Karpas-422 (cell line): Measurements from ENCODE around the gene ANKS1B. TPM values are rescaled to one million over a fixed set of nuclear protein-coding genes. Genes with fewer than 3 reads are reported as not detected.

Experiments
- DNase-seq: peaks from one replicate; pipeline ENCODE4 v3.0.0-alpha.2; 2015
- H2AFZ ChIP-seq: fragments of 200-600 bp; sonication (generic); 2 replicates; pipeline ENCODE4 v1.6.1; 2014; ENCODE audit warnings: antibody characterized with exemption, low read length, mixed read lengths
- H3K27ac ChIP-seq: fragments of 200-600 bp; sonication (generic); 2 replicates; pipeline ENCODE4 v1.5.1; 2014; ENCODE audit warnings: mild to moderate bottlenecking, low read length, moderate library complexity
- H3K27me3 ChIP-seq: fragments of 200-600 bp; sonication (generic); 2 replicates; pipeline ENCODE4 v1.6.1; 2014; ENCODE audit warnings: low read length, mixed read lengths
- H3K36me3 ChIP-seq: fragments of 200-600 bp; sonication (generic); 2 replicates; pipeline ENCODE4 v1.6.1; 2014; ENCODE audit warnings: low read length, mixed read lengths; ENCODE audit not compliant: insufficient read depth
- H3K4me1 ChIP-seq: fragments of 200-600 bp; sonication (generic); 2 replicates; pipeline ENCODE4 v1.6.1; 2014; ENCODE audit warnings: mild to moderate bottlenecking, low read length, mixed read lengths
- H3K4me2 ChIP-seq: fragments of 200-600 bp; sonication (generic); 2 replicates; pipeline ENCODE4 v1.6.1; 2014; ENCODE audit warnings: low read length, low read depth, mild to moderate bottlenecking; ENCODE audit not compliant: poor library complexity, severe bottlenecking
- H3K4me3 ChIP-seq: fragments of 200-600 bp; sonication (generic); 2 replicates; pipeline ENCODE4 v1.5.1; 2014; ENCODE audit warnings: mild to moderate bottlenecking, antibody characterized with exemption, low read length, mixed read lengths
- H3K79me2 ChIP-seq: fragments of 200-600 bp; sonication (generic); 2 replicates; pipeline ENCODE4 v1.6.1; 2014; ENCODE audit warnings: mild to moderate bottlenecking, low read length, mixed read lengths
- H3K9ac ChIP-seq: fragments of 200-600 bp; sonication (generic); 2 replicates; pipeline ENCODE4 v1.6.0; 2014; ENCODE audit warnings: low read length
- H3K9me2 ChIP-seq: fragments of 200-600 bp; sonication (generic), shearing (Covaris generic); replicated peaks from 2 replicates; pipeline ENCODE4 v1.6.0; 2014; ENCODE audit warnings: mild to moderate bottlenecking, low read length, moderate library complexity; ENCODE audit not compliant: insufficient read depth
- H3K9me3 ChIP-seq: fragments of 300-700, 200-600 bp; sonication (generic); 2 replicates; pipeline ENCODE4 v1.6.1; 2014; ENCODE audit warnings: low read length, mixed read lengths
- H4K20me1 ChIP-seq: fragments of 200-600 bp; sonication (generic); 2 replicates; pipeline ENCODE4 v1.6.1; 2014; ENCODE audit warnings: mild to moderate bottlenecking, antibody characterized with exemption, low read length, low read depth; ENCODE audit not compliant: insufficient read depth
- total RNA-seq: library from RNA; depleted of rRNA; stranded (reverse); fragments of >200 nt; shearing (Covaris generic); gene quantifications from 2 replicates; pipeline ENCODE4 v1.2.3, GENCODE V29; 2014; ENCODE audit warnings: low replicate concordance

Gene ANKS1B
- total RNA-seq, 1 experiment from 2014 or later = 23.4 TPM

GRCh38 chr12:99558109-99558508, 426.6 kb downstream of the ANKS1B start:
- Histone ChIP-seq H3K79me2 (no peaks in the 10 kb centered on the region), H3K9ac (no peak overlapping the region)

DNA sequence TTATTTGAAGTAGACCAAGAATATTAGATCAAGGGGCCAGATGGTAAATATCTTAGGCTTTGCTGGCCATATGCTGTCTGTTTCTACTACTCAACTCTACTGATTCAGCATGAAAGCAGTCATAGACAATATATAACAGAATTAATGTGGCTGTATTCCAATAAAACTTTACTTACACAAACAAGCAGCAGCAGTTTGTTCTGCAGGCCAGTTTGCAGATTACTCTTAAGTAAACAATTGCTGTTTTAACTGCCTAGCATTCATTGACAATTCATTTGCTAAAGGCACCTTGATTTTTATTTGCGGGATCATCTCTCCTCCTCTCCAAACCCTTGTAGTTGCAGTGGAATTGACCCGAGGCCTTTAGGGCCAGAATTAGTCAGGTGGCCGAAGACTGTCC, 431.3 kb downstream of the ANKS1B start:
- H3K36me3 ChIP-seq = no peaks in the 10 kb centered on the region; the same call in 1 of the 2 replicates

More at GRCh38 chr12:99558109-99558508, 426.6 kb downstream of the ANKS1B start:
- no peaks in the 10 kb centered on the region for H4K20me1 ChIP-seq
- H3K4me1 ChIP-seq = peaks cover 8% of the 10 kb centered on the region
- H3K27me3 ChIP-seq = no peaks in the 10 kb centered on the region
- DNase-seq = no peak
- no peak overlapping the region for H3K4me3 ChIP-seq
- no peak overlapping the region for H3K4me2 ChIP-seq
- no peaks in the 10 kb centered on the region for H3K9me2 ChIP-seq
- H3K27ac ChIP-seq = no peak overlapping the region
- H3K36me3 ChIP-seq = peaks cover 2% of the 10 kb centered on the region; the same call in 1 of the 2 replicates
- H3K9me3 ChIP-seq = peaks cover 5% of the 10 kb centered on the region
- no peak overlapping the region for H2AFZ ChIP-seq

DNA sequence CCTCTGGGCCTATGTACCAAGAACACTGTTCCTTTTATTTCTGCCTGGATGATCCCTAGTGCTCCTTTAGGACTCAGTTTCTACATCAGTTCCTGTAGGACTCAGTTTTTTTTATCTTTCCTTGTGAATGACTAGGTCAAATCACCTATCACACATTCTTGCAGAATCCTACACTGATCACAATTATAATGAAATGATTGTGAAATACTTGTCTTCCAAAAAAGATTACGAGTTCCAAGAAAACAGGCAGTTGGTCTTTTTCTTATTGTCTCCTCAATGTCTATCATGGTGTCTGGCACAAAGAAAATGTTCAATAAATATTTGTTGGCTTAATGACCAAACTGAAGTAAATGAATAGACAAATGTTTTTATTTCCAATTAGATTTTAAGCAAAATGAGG, 432.7 kb downstream of the ANKS1B start:
- no peaks in the 10 kb centered on the region for H4K20me1 ChIP-seq
- DNase-seq = no peak
- H3K9me3 ChIP-seq = no peaks in the 10 kb centered on the region

More for the DNA sequence above, 431.3 kb downstream of the ANKS1B start:
- no peak overlapping the region for H2AFZ ChIP-seq
- DNase-seq = no peak
- no peaks in the 10 kb centered on the region for H3K9me3 ChIP-seq
- H3K27ac ChIP-seq = no peak overlapping the region
- H3K9ac ChIP-seq = no peak overlapping the region
- no peaks in the 10 kb centered on the region for H3K4me1 ChIP-seq
- no peaks in the 10 kb centered on the region for H3K79me2 ChIP-seq
- H4K20me1 ChIP-seq = no peaks in the 10 kb centered on the region
- H3K4me2 ChIP-seq = no peak overlapping the region
- no peaks in the 10 kb centered on the region for H3K27me3 ChIP-seq
- H3K9me2 ChIP-seq = no peaks in the 10 kb centered on the region
- no peak overlapping the region for H3K4me3 ChIP-seq

GRCh38 chr12:99549651-99550050, 435.1 kb downstream of the ANKS1B start:
- Histone ChIP-seq H2AFZ (no peak overlapping the region), H3K4me2 (no peak overlapping the region), H3K9me2 (no peaks in the 10 kb centered on the region), H3K79me2 (no peaks in the 10 kb centered on the region), H3K4me3 (no peak overlapping the region), H4K20me1 (no peaks in the 10 kb centered on the region), H3K27ac (no peak overlapping the region), H3K27me3 (no peaks in the 10 kb centered on the region), H3K9me3 (no peaks in the 10 kb centered on the region), H3K36me3 (no peaks in the 10 kb centered on the region), H3K9ac (no peak overlapping the region), H3K4me1 (peaks cover 26% of the 10 kb centered on the region)
- no peak for DNase-seq

More for the DNA sequence above, 432.7 kb downstream of the ANKS1B start:
- Histone ChIP-seq H3K4me3 (no peak overlapping the region), H3K4me2 (no peak overlapping the region), H3K36me3 (no peaks in the 10 kb centered on the region; the same call in 1 of the 2 replicates), H3K27ac (no peak overlapping the region), H2AFZ (no peak overlapping the region), H3K9ac (no peak overlapping the region), H3K4me1 (peaks cover 11% of the 10 kb centered on the region), H3K9me2 (no peaks in the 10 kb centered on the region), H3K79me2 (no peaks in the 10 kb centered on the region), H3K27me3 (no peaks in the 10 kb centered on the region)

DNA sequence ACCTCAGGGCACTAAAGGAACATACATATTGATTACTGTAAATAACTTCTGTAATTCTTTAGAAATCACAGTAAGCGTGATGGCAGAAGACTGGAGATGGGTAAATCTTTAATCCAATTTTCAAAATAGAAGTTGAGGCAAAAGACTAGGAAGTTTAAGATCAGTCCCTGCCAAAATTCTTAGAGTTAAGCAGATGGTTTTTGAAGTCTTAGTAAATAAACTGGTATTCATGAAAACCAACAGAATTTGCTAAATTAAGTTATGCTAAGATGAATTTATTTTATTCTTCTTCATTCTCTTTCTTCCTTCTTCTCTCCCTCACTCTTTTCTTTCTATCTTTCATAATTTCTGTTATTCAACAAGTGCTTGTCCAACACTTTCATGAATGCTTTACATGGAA, 435.5 kb downstream of the ANKS1B start:
- no peak for DNase-seq
- Histone ChIP-seq H3K9ac (no peak overlapping the region), H3K27me3 (no peaks in the 10 kb centered on the region), H3K9me3 (no peaks in the 10 kb centered on the region), H3K27ac (no peak overlapping the region), H3K4me1 (peaks cover 31% of the 10 kb centered on the region), H4K20me1 (no peaks in the 10 kb centered on the region), H3K36me3 (no peaks in the 10 kb centered on the region), H3K4me3 (no peak overlapping the region), H2AFZ (no peak overlapping the region), H3K79me2 (no peaks in the 10 kb centered on the region), H3K9me2 (no peaks in the 10 kb centered on the region), H3K4me2 (no peak overlapping the region)

- Histone ChIP-seq H3K27ac (no peak overlapping the region), H3K9me3 (no peaks in the 10 kb centered on the region), H3K27me3 (no peaks in the 10 kb centered on the region), H3K36me3 (no peaks in the 10 kb centered on the region), H3K79me2 (no peaks in the 10 kb centered on the region), H3K9ac (no peak overlapping the region), H3K4me2 (no peak overlapping the region), H3K9me2 (no peaks in the 10 kb centered on the region), H2AFZ (peak overlapping the region; percentile 17; the same call in 1 of the 2 replicates), H3K4me1 (peaks cover 33% of the 10 kb centered on the region), H4K20me1 (no peaks in the 10 kb centered on the region), H3K4me3 (no peak overlapping the region)
- DNase-seq = no peak
These were observed 440.3 kb downstream of the ANKS1B start for GRCh38 chr12:99544457-99544856.

DNA sequence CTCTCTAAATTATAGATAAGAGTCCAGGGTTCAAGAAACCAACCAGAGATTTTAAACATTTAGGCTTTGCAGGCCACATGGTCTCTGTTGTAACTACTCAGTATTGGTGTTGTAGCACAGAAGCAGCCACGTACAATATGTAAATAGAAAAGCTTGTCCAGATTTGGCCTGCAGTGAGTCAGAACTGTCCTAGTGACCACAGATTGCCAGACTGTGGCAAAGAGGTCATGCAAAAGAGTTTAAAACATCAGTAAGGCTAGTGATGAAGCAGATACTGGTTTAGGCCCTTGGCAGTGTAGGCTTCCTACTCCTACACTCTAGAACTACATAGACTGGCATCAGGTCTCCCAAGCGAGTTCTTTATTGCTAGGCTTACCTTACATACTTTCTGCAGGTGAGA, 454.8 kb downstream of the ANKS1B start:
- Histone ChIP-seq H3K4me1 (peaks cover 20% of the 10 kb centered on the region), H3K4me2 (peak overlapping the region; percentile 6), H3K4me3 (no peak overlapping the region), H3K9me2 (no peaks in the 10 kb centered on the region), H3K9me3 (no peaks in the 10 kb centered on the region), H2AFZ (peak overlapping the region; percentile 70), H3K27me3 (peaks cover 5% of the 10 kb centered on the region; the same call in 1 of the 2 replicates), H3K9ac (no peak overlapping the region), H4K20me1 (no peaks in the 10 kb centered on the region), H3K79me2 (no peaks in the 10 kb centered on the region), H3K27ac (no peak overlapping the region), H3K36me3 (no peaks in the 10 kb centered on the region; the same call in 1 of the 2 replicates)
- no peak for DNase-seq

- Histone ChIP-seq H3K27ac (no peak overlapping the region), H3K79me2 (no peaks in the 10 kb centered on the region), H3K36me3 (no peaks in the 10 kb centered on the region; the same call in 1 of the 2 replicates), H4K20me1 (no peaks in the 10 kb centered on the region), H3K4me1 (peaks cover 20% of the 10 kb centered on the region), H3K4me3 (no peak overlapping the region), H3K9me2 (no peaks in the 10 kb centered on the region; the same call in 1 of the 2 replicates), H3K4me2 (no peak overlapping the region), H2AFZ (no peak overlapping the region), H3K27me3 (peaks cover 3% of the 10 kb centered on the region; the same call in 1 of the 2 replicates), H3K9me3 (no peaks in the 10 kb centered on the region), H3K9ac (no peak overlapping the region)
- DNase-seq = no peak
These were observed 456.3 kb downstream of the ANKS1B start for GRCh38 chr12:99528478-99528877.
